ENCODE measurements around the gene PRDX2.

GRCh38 chr19:12789098-12789903, 12.3 kb downstream of the PRDX2 start:
- TF ChIP-seq CTCF (IDR thresholded peaks at IDR 0.05 in 2 of 3, conservative IDR thresholded peaks at IDR 0.05 in 1 of 3; ENCODE audit: control insufficient read depth in 2 of 3, extremely low read depth in 1 of 3, insufficient read depth in 1 of 3, low read depth in 3 of 3, low read length in 3 of 3), result no peak
- no peak for TF ChIP-seq EZH2 (IDR thresholded peaks at IDR 0.05; ENCODE audit: borderline replicate concordance, control insufficient read depth, low read depth, low read length)
- TF ChIP-seq MTA3 (IDR thresholded peaks at IDR 0.05; ENCODE audit: borderline replicate concordance, low read length), result no peak
- TF ChIP-seq MXI1 (IDR thresholded peaks at IDR 0.05; ENCODE audit: low read depth, low read length), result no peak
- peak in 1 of 2 experiments; percentile 27; a peak in 1 of 3 replicates for TF ChIP-seq EGR1 (IDR thresholded peaks at IDR 0.05; ENCODE audit: borderline replicate concordance in 1 of 2, low read depth in 2 of 2, low read length in 2 of 2)
- TF ChIP-seq MTA2 (IDR thresholded peaks at IDR 0.05; ENCODE audit: low read depth), result no peak; the same call in 1 of the 2 replicates
- no peak for TF ChIP-seq NFYA (IDR thresholded peaks at IDR 0.05; ENCODE audit: borderline replicate concordance, low read depth, low read length)
- peak in 1 of 2 experiments; percentile 9; a peak in 1 of 4 replicates for TF ChIP-seq IKZF2 (IDR thresholded peaks at IDR 0.05)
- no peak for TF ChIP-seq CHD2 (IDR thresholded peaks at IDR 0.05; ENCODE audit: borderline replicate concordance, low read depth, low read length)

Measured in GM12878 (cell line).